Osteocyte (in vitro differentiated cells): ENCODE results near the gene APOBEC4. TPM values are rescaled to one million over a fixed set of nuclear protein-coding genes. Genes with fewer than 3 reads are reported as not detected.

Source experiments
- DNase-seq: peaks from one replicate; pipeline ENCODE4 v3.0.0; 2021; ENCODE audit warnings: mixed read lengths; ENCODE audit not compliant: unreplicated experiment; ENCODE audit errors: extremely low spot score
- H3K27ac Mint-ChIP-seq: one replicate; pipeline ENCODE4 v1.8.0; 2021; ENCODE audit warnings: mild to moderate bottlenecking, mixed read lengths; ENCODE audit not compliant: unreplicated experiment
- H3K27me3 Mint-ChIP-seq: one replicate; pipeline ENCODE4 v1.8.0; 2021; ENCODE audit warnings: mixed read lengths; ENCODE audit not compliant: unreplicated experiment
- H3K36me3 Mint-ChIP-seq: one replicate; pipeline ENCODE4 v1.8.0; 2021; ENCODE audit warnings: mixed read lengths; ENCODE audit not compliant: unreplicated experiment
- H3K4me1 Mint-ChIP-seq: one replicate; pipeline ENCODE4 v1.8.0; 2021; ENCODE audit warnings: mixed read lengths; ENCODE audit not compliant: unreplicated experiment
- H3K4me3 Mint-ChIP-seq: one replicate; pipeline ENCODE4 v1.8.0; 2021; ENCODE audit warnings: mild to moderate bottlenecking, moderate library complexity, mixed read lengths; ENCODE audit not compliant: unreplicated experiment
- H3K9me3 Mint-ChIP-seq: one replicate; pipeline ENCODE4 v1.8.0; 2021; ENCODE audit warnings: mixed read lengths; ENCODE audit not compliant: unreplicated experiment
- long read RNA-seq: library from polyadenylated mRNA; unstranded; transcript quantifications from one replicate; pipeline ENCODE4 v2.0.0, GENCODE V29; 2021
- total RNA-seq: library from RNA; stranded (reverse); gene quantifications from 2 replicates; pipeline ENCODE4 v1.2.1, GENCODE V29; 2021
- TF ChIP-seq, protein P1 (sequence below): fragments of 200-600 bp; sonication (generic); IDR thresholded peaks from 2 replicates; pipeline ENCODE4 v1.5.0; 2021; ENCODE audit warnings: antibody characterized with exemption, mild to moderate bottlenecking, moderate library complexity

Gene APOBEC4, protein sequence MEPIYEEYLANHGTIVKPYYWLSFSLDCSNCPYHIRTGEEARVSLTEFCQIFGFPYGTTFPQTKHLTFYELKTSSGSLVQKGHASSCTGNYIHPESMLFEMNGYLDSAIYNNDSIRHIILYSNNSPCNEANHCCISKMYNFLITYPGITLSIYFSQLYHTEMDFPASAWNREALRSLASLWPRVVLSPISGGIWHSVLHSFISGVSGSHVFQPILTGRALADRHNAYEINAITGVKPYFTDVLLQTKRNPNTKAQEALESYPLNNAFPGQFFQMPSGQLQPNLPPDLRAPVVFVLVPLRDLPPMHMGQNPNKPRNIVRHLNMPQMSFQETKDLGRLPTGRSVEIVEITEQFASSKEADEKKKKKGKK
- not detected in 2 replicates for total RNA-seq
- long read RNA-seq: 0 reads

DNA sequence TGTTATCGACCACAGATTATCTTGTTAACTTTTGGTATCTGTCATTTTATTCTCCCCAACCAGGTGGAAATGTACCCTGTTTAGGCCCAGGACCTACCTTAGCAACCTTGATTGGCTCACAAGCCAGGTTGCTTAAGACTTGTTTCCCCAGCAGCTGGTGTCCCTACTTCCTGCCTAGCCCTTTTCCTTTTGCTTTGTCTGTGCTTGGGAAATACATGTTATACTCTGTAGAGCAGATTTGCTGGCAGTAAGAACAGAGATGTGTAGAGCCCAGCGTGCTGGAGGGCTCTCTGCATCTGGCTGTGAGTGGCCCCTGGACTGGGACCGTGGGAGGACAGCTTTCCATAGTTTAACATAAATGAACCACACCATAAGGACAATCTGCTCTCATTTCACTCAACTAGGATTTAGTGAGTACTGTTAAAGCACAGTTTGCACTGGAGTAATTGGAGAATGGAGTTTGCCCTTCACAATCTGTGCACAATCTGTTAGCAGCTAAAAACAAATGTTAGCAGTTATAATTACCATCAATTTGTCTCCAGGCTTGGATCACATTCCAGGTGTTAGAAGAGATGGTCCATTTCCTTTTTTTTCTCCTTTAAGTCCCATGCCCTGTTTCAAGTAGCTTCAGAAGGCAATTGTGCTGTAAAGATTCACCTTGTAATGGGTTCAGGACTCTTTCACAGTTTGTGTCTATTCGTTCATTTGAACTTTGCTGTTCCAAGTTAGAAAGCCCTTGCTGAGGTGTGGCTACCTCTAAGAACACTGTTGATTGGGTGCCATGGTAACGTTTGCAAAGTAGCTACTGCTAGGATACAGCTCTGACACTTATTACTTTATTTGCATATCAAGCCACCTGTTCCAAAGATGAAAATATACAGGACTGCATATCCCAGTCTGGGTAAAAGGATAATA lies at the start of gene APOBEC4:
APOBEC4 (minus strand) TSS at position 770 of the 915 bp plus-strand sequence. CDS start 4,535 bp downstream, outside the sequence.
- Mint-ChIP-seq H3K27me3 (no peaks in the 10 kb centered on the region), H3K9me3 (no peaks in the 10 kb centered on the region), H3K4me1 (peaks cover 13% of the 10 kb centered on the region), H3K27ac (no peak within 1 kb of the TSS), H3K36me3 (no peaks in the 10 kb centered on the region), H3K4me3 (no peak within 1 kb of the TSS)
- TF ChIP-seq, protein P1, sequence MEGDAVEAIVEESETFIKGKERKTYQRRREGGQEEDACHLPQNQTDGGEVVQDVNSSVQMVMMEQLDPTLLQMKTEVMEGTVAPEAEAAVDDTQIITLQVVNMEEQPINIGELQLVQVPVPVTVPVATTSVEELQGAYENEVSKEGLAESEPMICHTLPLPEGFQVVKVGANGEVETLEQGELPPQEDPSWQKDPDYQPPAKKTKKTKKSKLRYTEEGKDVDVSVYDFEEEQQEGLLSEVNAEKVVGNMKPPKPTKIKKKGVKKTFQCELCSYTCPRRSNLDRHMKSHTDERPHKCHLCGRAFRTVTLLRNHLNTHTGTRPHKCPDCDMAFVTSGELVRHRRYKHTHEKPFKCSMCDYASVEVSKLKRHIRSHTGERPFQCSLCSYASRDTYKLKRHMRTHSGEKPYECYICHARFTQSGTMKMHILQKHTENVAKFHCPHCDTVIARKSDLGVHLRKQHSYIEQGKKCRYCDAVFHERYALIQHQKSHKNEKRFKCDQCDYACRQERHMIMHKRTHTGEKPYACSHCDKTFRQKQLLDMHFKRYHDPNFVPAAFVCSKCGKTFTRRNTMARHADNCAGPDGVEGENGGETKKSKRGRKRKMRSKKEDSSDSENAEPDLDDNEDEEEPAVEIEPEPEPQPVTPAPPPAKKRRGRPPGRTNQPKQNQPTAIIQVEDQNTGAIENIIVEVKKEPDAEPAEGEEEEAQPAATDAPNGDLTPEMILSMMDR: no peak
- DNase-seq: no peak

DNA sequence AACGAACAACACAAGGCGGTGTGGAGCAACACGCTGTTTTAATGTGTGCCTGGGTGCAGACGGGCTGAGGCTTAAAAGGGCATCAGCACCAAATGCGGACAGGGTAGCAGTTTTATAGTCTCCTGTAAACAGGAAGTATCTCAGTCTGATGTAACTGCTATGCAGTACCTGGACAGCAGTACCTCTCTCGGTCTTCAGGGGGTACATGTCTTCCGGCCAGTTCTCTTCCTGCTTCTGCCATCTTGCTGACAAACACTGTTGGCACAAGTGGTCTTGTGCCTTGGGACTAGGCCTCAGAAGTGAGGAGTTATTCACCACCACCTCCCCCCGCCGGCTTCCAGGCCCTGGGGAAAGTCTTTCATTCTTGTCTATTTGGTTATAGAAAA lies 49.7 kb upstream of the APOBEC4 start:
- H3K27ac Mint-ChIP-seq: no peak overlapping the region
- TF ChIP-seq, protein P1: no peak
- no peak for DNase-seq
- peaks cover 8% of the 10 kb centered on the region for H3K4me1 Mint-ChIP-seq
- no peak overlapping the region for H3K4me3 Mint-ChIP-seq
- no peaks in the 10 kb centered on the region for H3K36me3 Mint-ChIP-seq
- no peaks in the 10 kb centered on the region for H3K9me3 Mint-ChIP-seq
- no peaks in the 10 kb centered on the region for H3K27me3 Mint-ChIP-seq

DNA sequence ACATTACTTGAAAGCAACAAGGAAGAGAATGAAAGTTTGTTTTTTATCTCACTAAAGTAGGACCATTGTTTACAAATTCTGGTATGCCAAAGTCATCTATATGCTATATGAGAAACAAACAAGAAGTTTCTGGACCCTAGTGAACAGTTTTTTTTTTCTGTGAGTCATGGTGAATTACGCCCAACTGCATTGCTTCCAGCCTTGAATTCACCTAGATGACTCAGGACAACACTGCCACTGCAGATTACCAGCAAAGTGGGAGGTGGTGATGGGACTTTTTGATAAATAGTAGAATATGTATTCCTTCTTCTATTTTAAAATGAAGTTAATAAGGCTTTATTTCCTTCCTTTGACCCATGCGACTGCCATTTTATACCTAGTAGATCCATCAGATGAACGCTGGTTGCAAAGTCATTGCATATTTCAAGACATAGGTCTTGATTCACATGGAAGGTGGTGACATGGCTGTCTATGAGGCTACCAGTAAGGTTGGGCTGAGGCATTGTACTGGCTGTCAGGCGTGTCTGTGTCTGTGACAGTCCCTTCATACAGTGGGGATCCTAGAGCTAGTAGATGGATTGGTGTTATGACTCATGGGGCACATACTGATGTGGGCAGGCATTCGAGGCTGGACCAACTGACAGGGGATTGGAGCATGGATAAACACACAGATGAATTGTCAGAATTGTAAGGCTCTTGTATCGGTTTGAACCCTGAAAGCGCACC lies 49.1 kb upstream of the APOBEC4 start:
- TF ChIP-seq, protein P1: no peak
- Mint-ChIP-seq H3K27me3 (no peaks in the 10 kb centered on the region), H3K27ac (no peak overlapping the region), H3K4me1 (peaks cover 8% of the 10 kb centered on the region), H3K4me3 (no peak overlapping the region), H3K36me3 (no peaks in the 10 kb centered on the region), H3K9me3 (no peaks in the 10 kb centered on the region)
- no peak for DNase-seq

DNA sequence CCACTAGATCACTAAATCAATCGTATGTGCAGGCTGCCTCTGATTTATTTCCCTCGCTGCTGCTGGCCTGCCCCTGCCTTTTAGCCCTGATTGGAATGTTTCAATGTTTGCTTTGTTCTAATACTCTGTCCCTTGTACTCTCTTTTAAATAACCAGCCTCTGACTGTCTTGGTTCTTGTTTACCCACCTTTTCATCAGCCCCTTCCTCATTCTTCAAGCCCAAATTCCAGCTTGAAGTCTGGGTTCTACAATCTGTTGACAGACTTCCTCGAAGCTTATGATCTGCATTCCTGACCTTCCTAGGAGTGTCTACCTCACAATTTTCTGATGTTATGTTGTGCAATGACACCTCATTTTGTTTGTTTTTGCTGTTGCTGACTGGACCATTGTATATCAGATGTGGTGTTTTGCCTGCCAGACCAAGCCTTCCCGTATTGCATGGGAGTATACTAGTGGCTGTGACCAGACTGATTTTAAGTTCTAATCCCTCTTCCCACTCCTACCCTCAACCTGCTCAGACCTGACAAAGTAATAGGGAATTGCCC lies 46.6 kb upstream of the APOBEC4 start:
- no peaks in the 10 kb centered on the region for H3K36me3 Mint-ChIP-seq

More for the DNA sequence above, 46.6 kb upstream of the APOBEC4 start:
- Mint-ChIP-seq H3K4me3 (no peak overlapping the region), H3K9me3 (no peaks in the 10 kb centered on the region), H3K27me3 (no peaks in the 10 kb centered on the region), H3K4me1 (peaks cover 8% of the 10 kb centered on the region), H3K27ac (no peak overlapping the region)
- DNase-seq: no peak
- TF ChIP-seq, protein P1: no peak
